OCI-LY1 (cell line): ENCODE data around the gene SLC22A23.

Experiments
- CTCF ChIP-seq: fragments of 200-600 bp; sonication (generic), shearing (Covaris generic); IDR thresholded peaks from 2 replicates; pipeline ENCODE4 v1.5.1; 2017; ENCODE audit warnings: mild to moderate bottlenecking, antibody characterized with exemption, low read length, moderate library complexity, mixed read lengths
- EZH2 ChIP-seq: fragments of 200-600 bp; sonication (generic), shearing (Covaris generic); IDR thresholded peaks from 2 replicates; pipeline ENCODE4 v1.8.0; 2017; ENCODE audit warnings: borderline replicate concordance, mixed run types, mild to moderate bottlenecking, antibody characterized with exemption, low read length, moderate library complexity, mixed read lengths

- TF ChIP-seq EZH2: no peak
- TF ChIP-seq CTCF: no peak
Observed at GRCh38 chr6:3258720-3259490, 197.9 kb downstream of the SLC22A23 start, which contains the start of gene PSMG4.
